ENCODE results near the gene MAB21L4. TPM values are rescaled to one million over a fixed set of nuclear protein-coding genes. Genes with fewer than 3 reads are reported as not detected.

Gene MAB21L4
- total RNA-seq, 1 donor from 2014 or later = 0.59 TPM

DNA sequence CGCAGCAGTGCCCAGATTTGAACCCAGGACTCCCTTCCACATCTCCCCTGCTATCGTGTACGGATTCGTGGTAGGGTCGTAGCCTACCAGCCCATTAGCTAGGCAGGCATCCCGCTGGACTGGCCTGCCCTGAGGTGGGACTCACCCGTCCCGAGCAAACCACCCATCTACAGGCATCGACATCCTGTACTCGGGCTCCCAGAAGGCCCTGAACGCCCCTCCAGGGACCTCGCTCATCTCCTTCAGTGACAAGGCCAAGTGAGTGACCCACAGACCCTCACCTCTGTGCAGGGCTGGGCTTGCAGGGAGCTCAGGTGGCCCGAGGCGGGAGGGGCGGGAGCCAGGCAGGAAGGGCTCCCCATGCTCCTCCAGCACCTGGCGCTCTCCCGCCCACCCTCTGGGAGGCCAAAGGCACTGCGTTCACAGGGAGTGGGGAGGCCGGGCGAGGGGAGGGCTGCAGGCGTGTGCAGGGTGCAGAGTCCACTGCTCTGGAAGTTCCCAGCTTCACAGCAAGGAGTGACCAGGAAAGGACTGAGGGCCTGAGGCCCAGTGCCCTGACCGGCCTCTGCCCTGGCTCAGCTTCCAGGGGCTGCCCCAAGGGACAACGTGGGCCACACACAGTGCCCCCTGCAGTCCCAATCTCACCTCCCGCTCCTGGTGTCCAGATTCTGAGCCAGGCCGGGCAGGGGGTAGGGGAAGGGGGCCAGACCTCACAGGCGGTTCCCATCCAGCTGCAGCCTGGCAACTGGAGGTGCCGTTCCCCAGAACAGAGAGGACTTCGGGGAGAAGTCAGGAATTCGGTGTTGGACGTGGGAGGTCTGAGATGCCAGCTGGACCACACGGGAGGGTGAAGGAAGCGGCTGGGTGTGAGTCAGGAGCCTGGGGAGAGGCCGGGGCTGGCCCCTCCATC, 21.9 kb downstream of the MAB21L4 start:
- no peaks in the 10 kb centered on the region for H4K20me1 ChIP-seq (ENCODE audit: insufficient read depth, low read length)
- no peaks in the 10 kb centered on the region for H3K9me3 ChIP-seq (ENCODE audit: insufficient read depth, low read depth, low read length)
- DNase-seq (ENCODE audit: low read depth) (no peak), FAIRE-seq (no peak)
- no peak overlapping the region for H2AFZ ChIP-seq (ENCODE audit: low read depth, low read length)
- no peak overlapping the region for H3K27ac ChIP-seq (ENCODE audit: low read depth, low read length)
- peaks cover 4% of the 10 kb centered on the region for H3K27me3 ChIP-seq (ENCODE audit: insufficient read depth, low read length)
- Mint-ChIP-seq H3K4me1 (ENCODE audit: low read depth, unreplicated experiment) (no peaks in the 10 kb centered on the region), H3K36me3 (ENCODE audit: low read depth, unreplicated experiment) (no peaks in the 10 kb centered on the region), H3K27ac (ENCODE audit: unreplicated experiment) (no peak overlapping the region), H3K4me3 (ENCODE audit: unreplicated experiment) (no peak overlapping the region), H3K9me3 (ENCODE audit: unreplicated experiment) (no peaks in the 10 kb centered on the region), H3K27me3 (ENCODE audit: low read depth, unreplicated experiment) (peaks cover 37% of the 10 kb centered on the region)
- no peak overlapping the region for H3K4me2 ChIP-seq (ENCODE audit: low read length)
- no peaks in the 10 kb centered on the region for H3K36me3 ChIP-seq (ENCODE audit: insufficient read depth, low read length)
- no peak for TF ChIP-seq EZH2 (IDR thresholded peaks at IDR 0.05; ENCODE audit: insufficient read depth, low read length)
- no peak overlapping the region for H3K9ac ChIP-seq (ENCODE audit: low read length)
- H3K4me3 ChIP-seq (ENCODE audit: insufficient read depth, low read depth, low read length) = no peak overlapping the region
- H3K4me1 ChIP-seq (ENCODE audit: insufficient read depth, low read length) = peaks cover 3% of the 10 kb centered on the region
- H3K79me2 ChIP-seq (ENCODE audit: insufficient read depth, low read length) = no peaks in the 10 kb centered on the region

DNA sequence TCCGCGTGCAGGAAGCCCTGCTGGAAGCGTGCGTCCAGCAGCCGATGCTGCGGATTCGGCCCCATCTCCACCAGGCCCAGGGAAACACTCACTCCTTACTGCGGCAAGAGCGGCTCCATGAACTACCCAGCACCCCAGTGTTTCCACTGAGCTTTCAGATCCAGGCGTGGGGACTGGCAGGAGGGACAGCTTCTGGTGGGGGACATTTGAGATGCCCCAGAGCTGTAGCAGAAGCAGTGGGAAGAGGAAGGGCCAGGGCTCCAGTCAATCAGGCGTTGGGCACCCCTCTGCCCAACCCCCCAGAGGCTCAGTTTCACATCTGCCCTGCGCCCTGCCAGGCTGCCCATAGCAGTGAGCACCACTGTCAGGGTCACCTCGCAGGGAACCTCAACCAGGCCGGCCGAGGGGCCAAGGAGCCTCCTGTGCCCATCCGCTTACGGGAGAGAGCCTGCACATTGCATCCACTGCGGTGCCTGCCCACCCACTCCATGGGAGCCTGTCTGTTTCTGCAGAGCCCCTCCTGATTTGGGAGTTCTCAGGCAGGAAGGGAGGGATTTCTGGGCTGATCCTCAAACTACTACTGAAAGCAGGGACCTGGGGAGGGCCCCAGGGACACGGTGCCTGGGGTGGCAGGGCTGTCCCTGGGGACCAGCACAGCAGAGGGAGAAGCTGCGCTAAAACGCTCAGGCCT, 22.7 kb downstream of the MAB21L4 start:
- Histone ChIP-seq H3K4me2 (ENCODE audit: low read length) (no peak overlapping the region), H3K4me3 (ENCODE audit: insufficient read depth, low read depth, low read length) (no peak overlapping the region), H4K20me1 (ENCODE audit: insufficient read depth, low read length) (no peaks in the 10 kb centered on the region), H3K27ac (ENCODE audit: low read depth, low read length) (no peak overlapping the region), H3K4me1 (ENCODE audit: insufficient read depth, low read length) (peaks cover 3% of the 10 kb centered on the region), H3K27me3 (ENCODE audit: insufficient read depth, low read length) (peaks cover 4% of the 10 kb centered on the region), H3K9ac (ENCODE audit: low read length) (no peak overlapping the region), H3K9me3 (ENCODE audit: insufficient read depth, low read depth, low read length) (no peaks in the 10 kb centered on the region), H3K36me3 (ENCODE audit: insufficient read depth, low read length) (no peaks in the 10 kb centered on the region), H3K79me2 (ENCODE audit: insufficient read depth, low read length) (no peaks in the 10 kb centered on the region), H2AFZ (ENCODE audit: low read depth, low read length) (no peak overlapping the region)
- Mint-ChIP-seq H3K9me3 (ENCODE audit: unreplicated experiment) (no peaks in the 10 kb centered on the region), H3K36me3 (ENCODE audit: low read depth, unreplicated experiment) (no peaks in the 10 kb centered on the region), H3K27ac (ENCODE audit: unreplicated experiment) (no peak overlapping the region), H3K27me3 (ENCODE audit: low read depth, unreplicated experiment) (peaks cover 38% of the 10 kb centered on the region), H3K4me3 (ENCODE audit: unreplicated experiment) (no peak overlapping the region), H3K4me1 (ENCODE audit: low read depth, unreplicated experiment) (no peaks in the 10 kb centered on the region)
- no peak for FAIRE-seq
- DNase-seq (ENCODE audit: low read depth) = no peak
- no peak for TF ChIP-seq EZH2 (IDR thresholded peaks at IDR 0.05; ENCODE audit: insufficient read depth, low read length)
- TF ChIP-seq, protein P1, sequence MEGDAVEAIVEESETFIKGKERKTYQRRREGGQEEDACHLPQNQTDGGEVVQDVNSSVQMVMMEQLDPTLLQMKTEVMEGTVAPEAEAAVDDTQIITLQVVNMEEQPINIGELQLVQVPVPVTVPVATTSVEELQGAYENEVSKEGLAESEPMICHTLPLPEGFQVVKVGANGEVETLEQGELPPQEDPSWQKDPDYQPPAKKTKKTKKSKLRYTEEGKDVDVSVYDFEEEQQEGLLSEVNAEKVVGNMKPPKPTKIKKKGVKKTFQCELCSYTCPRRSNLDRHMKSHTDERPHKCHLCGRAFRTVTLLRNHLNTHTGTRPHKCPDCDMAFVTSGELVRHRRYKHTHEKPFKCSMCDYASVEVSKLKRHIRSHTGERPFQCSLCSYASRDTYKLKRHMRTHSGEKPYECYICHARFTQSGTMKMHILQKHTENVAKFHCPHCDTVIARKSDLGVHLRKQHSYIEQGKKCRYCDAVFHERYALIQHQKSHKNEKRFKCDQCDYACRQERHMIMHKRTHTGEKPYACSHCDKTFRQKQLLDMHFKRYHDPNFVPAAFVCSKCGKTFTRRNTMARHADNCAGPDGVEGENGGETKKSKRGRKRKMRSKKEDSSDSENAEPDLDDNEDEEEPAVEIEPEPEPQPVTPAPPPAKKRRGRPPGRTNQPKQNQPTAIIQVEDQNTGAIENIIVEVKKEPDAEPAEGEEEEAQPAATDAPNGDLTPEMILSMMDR (IDR thresholded peaks at IDR 0.05; ENCODE audit: insufficient read depth, low read depth, low read length) = no peak

GRCh38 chr2:240872317-240873097, 23.4 kb downstream of the MAB21L4 start:
- Mint-ChIP-seq H3K36me3 (ENCODE audit: low read depth, unreplicated experiment) (no peaks in the 10 kb centered on the region), H3K27ac (ENCODE audit: unreplicated experiment) (no peak overlapping the region), H3K9me3 (ENCODE audit: unreplicated experiment) (no peaks in the 10 kb centered on the region), H3K27me3 (ENCODE audit: low read depth, unreplicated experiment) (peaks cover 42% of the 10 kb centered on the region), H3K4me1 (ENCODE audit: low read depth, unreplicated experiment) (no peaks in the 10 kb centered on the region), H3K4me3 (ENCODE audit: unreplicated experiment) (no peak overlapping the region)
- no peak for DNase-seq (ENCODE audit: low read depth)
- H3K9ac ChIP-seq (ENCODE audit: low read length) = no peak overlapping the region
- FAIRE-seq = no peak
- H3K9me3 ChIP-seq (ENCODE audit: insufficient read depth, low read depth, low read length) = no peaks in the 10 kb centered on the region
- H4K20me1 ChIP-seq (ENCODE audit: insufficient read depth, low read length) = no peaks in the 10 kb centered on the region
- H3K4me2 ChIP-seq (ENCODE audit: low read length) = no peak overlapping the region
- H3K27me3 ChIP-seq (ENCODE audit: insufficient read depth, low read length) = peaks cover 4% of the 10 kb centered on the region
- H2AFZ ChIP-seq (ENCODE audit: low read depth, low read length) = no peak overlapping the region
- H3K4me1 ChIP-seq (ENCODE audit: insufficient read depth, low read length) = peaks cover 3% of the 10 kb centered on the region
- no peaks in the 10 kb centered on the region for H3K36me3 ChIP-seq (ENCODE audit: insufficient read depth, low read length)
- TF ChIP-seq EZH2 (IDR thresholded peaks at IDR 0.05; ENCODE audit: insufficient read depth, low read length) = no peak
- H3K4me3 ChIP-seq (ENCODE audit: insufficient read depth, low read depth, low read length) = no peak overlapping the region
- H3K27ac ChIP-seq (ENCODE audit: low read depth, low read length) = no peak overlapping the region
- no peaks in the 10 kb centered on the region for H3K79me2 ChIP-seq (ENCODE audit: insufficient read depth, low read length)
